ENCODE data around the gene POLR2C.

POLR2C gene

GRCh38 chr16:57504491-57504890 is 42.0 kb downstream of the POLR2C start:
- no peak for DNase-seq

- no peak for DNase-seq
Observed at GRCh38 chr16:57505169-57505568, 42.7 kb downstream of the POLR2C start.

GRCh38 chr16:57507136-57508034 is 44.9 kb downstream of the POLR2C start:
- DNase-seq = peak; percentile 32

GRCh38 chr16:57508035-57508425 is 45.6 kb downstream of the POLR2C start:
- no peak for DNase-seq

GRCh38 chr16:57509231-57509923 is 46.9 kb downstream of the POLR2C start:
- no peak for DNase-seq

- no peak for DNase-seq
Observed at GRCh38 chr16:57510016-57510871, 47.8 kb downstream of the POLR2C start.

- DNase-seq = no peak
Observed at GRCh38 chr16:57512296-57513001, 50.0 kb downstream of the POLR2C start.

- DNase-seq = no peak
Observed at GRCh38 chr16:57513371-57514102, 51.1 kb downstream of the POLR2C start.

- DNase-seq = no peak
Observed at GRCh38 chr16:57514371-57514770, 51.9 kb downstream of the POLR2C start.

- no peak for DNase-seq
Observed at GRCh38 chr16:57514791-57515600, 52.5 kb downstream of the POLR2C start.

GRCh38 chr16:57516176-57516725 is 53.8 kb downstream of the POLR2C start:
- DNase-seq = no peak

- no peak for DNase-seq
Observed at GRCh38 chr16:57516773-57517172, 54.3 kb downstream of the POLR2C start.

GRCh38 chr16:57517397-57518367 is 55.2 kb downstream of the POLR2C start:
- DNase-seq = no peak

GRCh38 chr16:57518520-57518919 is 56.0 kb downstream of the POLR2C start:
- DNase-seq = no peak

GRCh38 chr16:57518922-57519321 is 56.4 kb downstream of the POLR2C start:
- no peak for DNase-seq

- peak; percentile 37 for DNase-seq
Observed at GRCh38 chr16:57519796-57520360, 57.4 kb downstream of the POLR2C start.

Measured in NCI-H1105 (cell line).